ENCODE measurements around the gene SFTPB.
"Not testable (repeated sequence)": the region's sequence is repeated elsewhere in the genome, so short reads cannot be mapped to it uniquely, and the experiment has no call there.

SFTPB gene

GRCh38 chr2:85668009-85668856 is at the start of gene SFTPB:
SFTPB (minus strand) TSS chr2:85668199; CDS start chr2:85668183, 16 bp downstream.
- DNase-seq, result no peak

DNA sequence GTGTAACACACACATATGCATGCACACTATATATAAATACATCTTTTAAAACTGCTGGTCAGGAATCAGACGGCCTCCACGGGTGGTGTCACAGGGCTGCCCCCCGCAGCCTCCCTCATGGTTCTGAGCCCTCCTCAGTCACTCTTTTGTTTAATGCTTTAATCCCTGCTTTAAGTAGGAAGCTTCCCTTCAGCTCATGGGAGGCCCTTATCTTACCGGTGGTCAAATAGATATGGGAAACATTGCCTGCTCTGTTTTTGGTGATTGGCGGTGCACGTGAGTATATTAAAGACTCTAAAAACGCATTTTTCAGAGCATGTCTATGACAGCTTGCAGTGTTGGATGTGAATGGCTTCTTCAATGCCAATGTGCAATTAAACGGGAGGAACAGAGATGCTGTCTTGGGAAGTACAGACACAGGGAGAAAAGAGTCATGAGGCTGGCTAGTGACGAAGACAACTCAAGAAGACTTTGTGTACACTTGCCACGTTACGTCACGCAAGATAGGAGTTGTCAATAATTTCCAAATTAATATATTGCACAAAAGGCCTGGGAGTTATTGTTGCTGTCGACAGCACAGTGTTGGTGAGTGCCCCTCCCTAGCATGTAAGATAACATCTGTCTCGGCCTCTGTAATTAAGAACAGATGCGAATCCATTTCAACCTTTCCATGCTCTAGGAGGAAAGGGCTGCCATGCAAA is 49.5 kb upstream of the SFTPB start:
- no peak for DNase-seq

DNA sequence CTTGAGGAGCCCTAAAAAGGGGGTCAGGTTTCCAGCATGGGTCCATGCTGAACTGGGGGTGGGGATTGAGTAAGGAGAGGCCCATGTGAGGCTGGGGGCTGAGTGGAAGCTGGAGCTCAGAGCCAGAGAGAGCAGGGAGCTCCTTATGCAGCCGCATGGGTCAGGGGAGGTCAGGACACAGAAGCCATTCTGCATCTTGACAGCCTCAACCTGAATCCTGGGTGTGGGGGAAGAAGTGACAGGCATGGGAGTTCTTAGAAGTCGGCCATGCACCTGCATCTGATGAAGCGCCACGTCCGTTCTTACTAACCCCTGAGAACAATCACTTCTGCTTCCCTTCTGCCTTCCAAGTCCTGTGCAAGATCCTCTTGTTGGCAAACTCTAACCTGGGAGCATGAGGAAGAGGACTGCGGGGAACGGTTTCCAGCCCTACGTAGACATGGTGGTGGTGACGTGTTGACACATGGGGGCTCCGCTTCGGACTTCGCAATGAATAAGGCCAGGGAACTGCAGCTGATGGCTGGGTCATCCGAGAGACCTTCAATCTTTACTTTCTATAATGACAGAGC is 48.4 kb upstream of the SFTPB start:
- no peak for DNase-seq

GRCh38 chr2:85714841-85715240 is 46.8 kb upstream of the SFTPB start:
- no peak for DNase-seq

DNA sequence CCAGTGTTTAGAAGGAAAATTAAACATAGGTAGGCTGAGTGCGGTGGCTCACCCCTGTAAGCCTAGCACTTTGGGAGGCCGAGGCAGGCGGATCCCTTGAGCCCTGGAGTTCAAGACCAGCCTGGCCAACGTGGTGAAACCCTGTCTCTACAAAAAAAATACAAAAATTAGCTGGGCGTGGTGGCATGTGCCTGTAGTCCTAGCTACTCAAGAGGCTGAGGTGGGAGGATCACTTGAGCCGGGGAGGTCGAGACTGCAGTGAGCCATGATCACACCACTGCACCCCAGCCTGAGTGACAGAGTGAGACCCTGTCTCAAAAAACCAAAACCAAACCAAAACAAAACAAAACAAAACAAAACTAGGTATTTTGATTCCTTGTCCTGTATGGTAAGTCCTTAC is 46.4 kb upstream of the SFTPB start:
- DNase-seq, result not testable (repeated sequence)

- DNase-seq, result no peak
Observed at GRCh38 chr2:85713836-85714235, 45.8 kb upstream of the SFTPB start.

- DNase-seq, result peak; percentile 61
Observed at GRCh38 chr2:85712849-85713612, 45.0 kb upstream of the SFTPB start.

DNA sequence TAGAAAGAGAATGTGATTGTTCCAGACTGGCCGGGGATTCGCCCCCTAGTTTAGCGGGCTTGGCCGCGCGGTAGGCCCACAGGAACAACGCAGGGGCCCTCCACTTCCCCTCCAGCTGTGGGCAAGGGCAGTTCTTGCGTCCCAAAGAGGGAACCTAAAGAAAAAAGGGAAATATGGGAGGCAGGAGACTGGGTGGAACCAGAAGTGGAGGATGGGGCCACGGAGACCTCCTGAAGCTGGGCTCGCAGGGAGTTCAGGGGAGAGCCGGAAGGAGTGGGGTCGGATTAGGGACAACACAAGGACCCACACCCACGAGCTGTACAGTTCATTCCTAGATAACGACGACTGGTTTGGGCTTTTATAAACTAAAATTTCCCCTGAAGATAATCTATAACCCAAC is 44.3 kb upstream of the SFTPB start:
- DNase-seq, result no peak

GRCh38 chr2:85711578-85712060 is 43.6 kb upstream of the SFTPB start:
- DNase-seq, result no peak

- no peak for DNase-seq
Observed at GRCh38 chr2:85710687-85711577, 42.9 kb upstream of the SFTPB start.

DNA sequence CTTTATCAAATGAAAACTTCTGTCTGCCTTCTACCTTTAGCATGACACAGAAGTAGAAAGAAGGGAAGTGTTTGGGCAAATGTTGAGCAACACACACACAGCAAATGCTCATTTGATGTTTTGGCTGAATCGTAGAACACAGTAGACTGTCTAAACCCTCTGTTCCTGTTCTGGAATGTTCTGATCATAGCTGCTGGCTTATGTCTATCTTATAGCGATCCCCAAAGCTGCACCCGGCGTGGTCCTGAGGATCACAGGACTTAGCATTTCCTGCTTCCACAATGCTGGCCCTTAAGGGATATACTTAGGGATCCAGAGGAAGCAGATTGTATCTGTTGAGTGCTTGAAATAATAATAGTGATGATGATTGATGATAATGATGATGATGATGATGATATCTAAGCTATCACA is 41.4 kb upstream of the SFTPB start:
- peak; percentile 38 for DNase-seq

GRCh38 chr2:85708641-85709040 is 40.6 kb upstream of the SFTPB start:
- DNase-seq, result no peak

- DNase-seq, result peak; percentile 85
Observed at GRCh38 chr2:85707304-85707703, 39.3 kb upstream of the SFTPB start.

DNA sequence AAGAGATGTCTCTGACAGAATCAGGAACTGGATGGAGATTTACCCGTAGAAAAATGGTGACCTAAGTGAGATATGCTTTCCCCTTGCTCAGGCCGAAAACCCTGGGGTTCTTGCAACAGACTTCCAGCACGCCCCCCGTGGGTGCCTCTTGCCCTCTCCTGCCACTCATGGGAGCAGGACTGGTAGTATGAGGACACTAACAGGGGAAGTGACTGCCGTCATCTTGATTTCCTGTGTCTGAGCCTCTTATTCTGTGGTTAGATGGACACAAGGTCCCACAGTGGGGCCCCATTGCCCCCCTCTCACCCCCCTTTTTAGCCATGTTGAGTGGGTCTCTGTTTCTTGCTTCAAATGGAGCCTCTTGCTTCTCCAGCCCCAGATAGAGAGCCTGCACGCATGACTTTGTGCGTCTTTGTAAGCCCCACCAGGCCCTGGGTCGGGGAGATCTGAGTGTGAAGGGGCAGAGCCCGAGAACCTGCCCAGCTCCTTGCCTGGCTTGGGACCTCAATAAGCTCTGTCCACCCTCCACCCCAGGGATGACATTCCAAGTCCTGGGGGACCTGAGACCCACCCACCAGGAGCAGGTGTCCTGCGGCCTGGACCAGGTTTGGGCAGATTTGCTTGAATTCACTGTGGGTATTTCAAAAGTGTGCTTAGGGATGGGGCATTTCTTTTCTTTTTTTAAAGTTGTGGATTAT is 38.7 kb upstream of the SFTPB start:
- peak; percentile 44 for DNase-seq

DNA sequence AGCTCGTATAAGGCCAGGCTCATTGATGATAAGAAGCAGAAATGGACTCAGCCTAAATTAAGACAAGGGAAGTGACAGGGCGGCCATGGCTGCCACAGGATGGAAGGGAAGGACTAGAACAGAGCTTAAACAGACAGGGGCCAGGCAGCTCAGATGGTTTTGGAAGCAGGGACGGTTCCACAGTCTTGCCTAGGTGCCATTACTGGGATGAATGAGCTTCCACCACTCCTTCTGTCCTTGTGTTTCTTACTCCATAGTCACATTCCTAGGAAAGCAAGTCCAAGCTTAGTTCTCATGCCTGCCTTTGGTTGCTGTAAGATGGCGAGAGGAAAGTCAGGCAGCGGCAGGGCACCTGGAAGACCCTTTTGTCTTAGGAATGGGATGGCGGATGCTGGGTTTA is 38.1 kb upstream of the SFTPB start:
- no peak for DNase-seq

DNA sequence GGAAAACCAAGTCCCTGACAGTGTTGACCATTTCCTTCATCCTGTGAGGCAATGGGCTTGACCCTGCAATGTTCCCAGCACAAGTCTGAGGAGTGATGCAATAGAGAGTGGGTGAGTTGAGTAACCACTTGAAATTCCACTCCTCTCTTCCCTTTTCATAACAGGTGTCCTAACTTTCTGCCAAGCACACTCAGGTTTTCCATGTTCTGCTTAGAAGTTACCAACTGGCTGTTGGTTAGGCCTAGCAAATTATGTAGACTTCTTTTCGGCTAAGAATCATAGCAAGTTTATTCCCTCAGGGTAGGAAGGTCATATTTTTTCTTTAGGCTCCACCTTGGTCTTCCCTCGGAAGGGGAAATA is 37.7 kb upstream of the SFTPB start:
- no peak for DNase-seq

GRCh38 chr2:85704800-85705679 is 37.0 kb upstream of the SFTPB start:
- DNase-seq, result no peak

GRCh38 chr2:85704038-85704437 is 36.0 kb upstream of the SFTPB start:
- no peak for DNase-seq

- no peak for DNase-seq
Observed at GRCh38 chr2:85703329-85703728, 35.3 kb upstream of the SFTPB start.

- DNase-seq, result no peak
Observed at GRCh38 chr2:85702800-85703199, 34.8 kb upstream of the SFTPB start.
